ENCODE results near the gene KCNIP1.

DNA sequence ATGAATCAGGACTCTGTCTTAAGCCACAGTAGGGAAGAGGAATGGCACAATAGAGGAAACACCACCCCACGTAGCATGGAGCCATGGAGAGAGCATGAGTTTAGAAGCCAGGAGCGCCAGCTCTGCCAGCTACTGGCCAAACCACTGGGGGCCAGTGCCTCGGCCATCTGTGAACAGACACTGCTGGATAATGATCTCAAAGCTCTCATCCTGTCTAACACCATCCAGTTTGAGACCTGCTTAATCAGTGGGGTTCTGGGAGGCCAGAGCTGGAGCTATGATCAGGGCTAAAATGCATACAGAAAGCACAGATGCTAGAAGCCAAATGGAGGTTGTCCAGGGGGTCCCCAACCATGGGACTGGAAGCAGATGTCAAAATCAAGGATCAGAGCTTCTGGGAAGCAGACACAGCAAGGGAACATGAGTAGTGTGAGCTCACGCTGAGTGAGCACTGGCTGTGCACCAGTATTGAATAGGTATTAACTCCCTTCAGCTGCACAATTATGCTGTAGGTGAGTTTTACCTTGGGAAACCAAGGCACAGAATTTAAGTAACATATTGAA, 92.7 kb downstream of the KCNIP1 start:
- TF ChIP-seq, protein P1, sequence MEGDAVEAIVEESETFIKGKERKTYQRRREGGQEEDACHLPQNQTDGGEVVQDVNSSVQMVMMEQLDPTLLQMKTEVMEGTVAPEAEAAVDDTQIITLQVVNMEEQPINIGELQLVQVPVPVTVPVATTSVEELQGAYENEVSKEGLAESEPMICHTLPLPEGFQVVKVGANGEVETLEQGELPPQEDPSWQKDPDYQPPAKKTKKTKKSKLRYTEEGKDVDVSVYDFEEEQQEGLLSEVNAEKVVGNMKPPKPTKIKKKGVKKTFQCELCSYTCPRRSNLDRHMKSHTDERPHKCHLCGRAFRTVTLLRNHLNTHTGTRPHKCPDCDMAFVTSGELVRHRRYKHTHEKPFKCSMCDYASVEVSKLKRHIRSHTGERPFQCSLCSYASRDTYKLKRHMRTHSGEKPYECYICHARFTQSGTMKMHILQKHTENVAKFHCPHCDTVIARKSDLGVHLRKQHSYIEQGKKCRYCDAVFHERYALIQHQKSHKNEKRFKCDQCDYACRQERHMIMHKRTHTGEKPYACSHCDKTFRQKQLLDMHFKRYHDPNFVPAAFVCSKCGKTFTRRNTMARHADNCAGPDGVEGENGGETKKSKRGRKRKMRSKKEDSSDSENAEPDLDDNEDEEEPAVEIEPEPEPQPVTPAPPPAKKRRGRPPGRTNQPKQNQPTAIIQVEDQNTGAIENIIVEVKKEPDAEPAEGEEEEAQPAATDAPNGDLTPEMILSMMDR (IDR thresholded peaks at IDR 0.05): no peak
- TF ChIP-seq HDAC2 (IDR thresholded peaks at IDR 0.05): no peak
- TF ChIP-seq NR3C1 (IDR thresholded peaks at IDR 0.05): no peak
- no peak for TF ChIP-seq KDM1A (IDR thresholded peaks at IDR 0.05; ENCODE audit: low read depth)
- TF ChIP-seq RFX5 (IDR thresholded peaks at IDR 0.05): no peak
- no peak for TF ChIP-seq PHF8 (IDR thresholded peaks at IDR 0.05; ENCODE audit: borderline replicate concordance, low read depth)
- TF ChIP-seq MYC (IDR thresholded peaks at IDR 0.05; ENCODE audit: borderline replicate concordance, low read length): no peak
- TF ChIP-seq FOSB (CRISPR knock-in tag; IDR thresholded peaks at IDR 0.05): no peak
- TF ChIP-seq POLR2A (IDR thresholded peaks at IDR 0.05; ENCODE audit: low read length): no peak
- no peak for TF ChIP-seq MAFK (IDR thresholded peaks at IDR 0.05; ENCODE audit: partially characterized antibody)
- TF ChIP-seq EP300 (IDR thresholded peaks at IDR 0.05): no peak
- TF ChIP-seq, protein P2, sequence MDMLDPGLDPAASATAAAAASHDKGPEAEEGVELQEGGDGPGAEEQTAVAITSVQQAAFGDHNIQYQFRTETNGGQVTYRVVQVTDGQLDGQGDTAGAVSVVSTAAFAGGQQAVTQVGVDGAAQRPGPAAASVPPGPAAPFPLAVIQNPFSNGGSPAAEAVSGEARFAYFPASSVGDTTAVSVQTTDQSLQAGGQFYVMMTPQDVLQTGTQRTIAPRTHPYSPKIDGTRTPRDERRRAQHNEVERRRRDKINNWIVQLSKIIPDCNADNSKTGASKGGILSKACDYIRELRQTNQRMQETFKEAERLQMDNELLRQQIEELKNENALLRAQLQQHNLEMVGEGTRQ (IDR thresholded peaks at IDR 0.05): no peak
- TF ChIP-seq CHD4 (IDR thresholded peaks at IDR 0.05; ENCODE audit: borderline replicate concordance): no peak
- TF ChIP-seq POLR2AphosphoS2 (conservative IDR thresholded peaks at IDR 0.05; ENCODE audit: low read length): no peak
